ENCODE measurements around the gene ARHGEF40.

ARHGEF40 gene

DNA sequence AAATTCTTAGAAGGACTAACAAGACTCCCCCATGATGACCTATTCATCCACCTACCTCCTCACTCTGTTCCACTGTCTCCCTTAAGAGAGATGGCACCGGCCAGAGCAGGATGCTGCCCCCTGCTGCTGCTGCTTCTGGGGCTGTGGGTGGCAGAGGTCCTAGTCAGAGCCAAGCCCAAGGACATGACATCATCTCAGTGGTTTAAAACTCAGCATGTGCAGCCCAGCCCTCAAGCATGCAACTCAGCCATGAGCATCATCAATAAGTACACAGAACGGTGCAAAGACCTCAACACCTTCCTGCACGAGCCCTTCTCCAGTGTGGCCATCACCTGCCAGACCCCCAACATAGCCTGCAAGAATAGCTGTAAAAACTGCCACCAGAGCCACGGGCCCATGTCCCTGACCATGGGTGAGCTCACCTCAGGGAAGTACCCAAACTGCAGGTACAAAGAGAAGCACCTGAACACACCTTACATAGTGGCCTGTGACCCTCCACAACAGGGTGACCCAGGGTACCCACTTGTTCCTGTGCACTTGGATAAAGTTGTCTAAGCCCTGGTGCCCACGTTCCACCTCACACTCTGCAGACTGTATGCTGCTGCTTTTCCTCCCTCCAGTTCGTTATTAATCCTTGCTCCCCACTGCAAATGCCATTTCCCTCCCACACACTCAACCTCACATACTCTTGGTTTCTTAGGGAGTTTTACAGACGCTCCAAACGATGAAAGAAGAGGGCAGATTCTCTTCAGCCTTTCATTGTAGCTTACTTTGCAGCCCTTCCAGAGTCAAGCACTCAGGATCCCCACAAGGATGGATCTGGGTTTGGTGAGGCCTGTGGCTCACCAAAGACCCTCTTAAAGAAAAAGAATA is 12.1 kb upstream of the ARHGEF40 start, which contains the start of gene RNASE8:
TSS of gene RNASE8 (plus strand) at position 20 of the 873 bp plus-strand sequence. CDS start at position 91, 71 bp downstream.
- H3K27ac ChIP-seq (ENCODE audit: low read depth, low read length): no peak within 1 kb of the TSS
- no peak within 1 kb of the TSS for H3K9ac ChIP-seq (ENCODE audit: low read length)
- H2AFZ ChIP-seq (ENCODE audit: low read depth, low read length, severe bottlenecking): no peak within 1 kb of the TSS

DNA sequence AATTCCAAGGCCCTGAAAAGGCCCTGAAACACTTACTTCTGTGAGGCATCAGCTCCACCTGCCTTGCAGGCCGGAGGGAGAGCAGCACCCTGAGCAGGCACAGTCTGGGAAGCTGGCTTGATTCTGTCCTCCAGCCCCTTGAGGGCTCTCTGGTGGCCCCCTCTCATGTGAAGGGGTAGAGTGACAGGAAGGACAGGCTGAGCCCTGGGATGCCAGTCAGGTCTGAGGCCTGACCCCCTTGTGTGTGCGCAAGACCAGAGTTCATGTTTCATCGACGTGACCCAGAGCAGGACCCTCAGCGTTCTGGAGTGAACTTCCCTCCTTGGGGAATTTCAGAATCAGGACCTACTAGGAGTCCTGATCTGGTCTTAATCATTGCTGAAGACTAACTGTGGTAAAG is 11.2 kb upstream of the ARHGEF40 start:
- Histone ChIP-seq H3K9me2 (replicated peaks; ENCODE audit: insufficient read depth, low read length) (no peaks in the 10 kb centered on the region), H3F3A (ENCODE audit: insufficient read depth) (no peaks in the 10 kb centered on the region), H3K79me2 (ENCODE audit: insufficient read depth, low read length) (no peaks in the 10 kb centered on the region), H3K4me3 (ENCODE audit: insufficient read depth, low read length, poor library complexity, severe bottlenecking) (no peak overlapping the region), H3K4me2 (ENCODE audit: low read depth, low read length, poor library complexity, severe bottlenecking) (no peak overlapping the region), H3K27ac (ENCODE audit: low read depth, low read length) (no peak overlapping the region), H3K36me3 (ENCODE audit: low read length) (no peaks in the 10 kb centered on the region), H3K9ac (ENCODE audit: low read length) (no peak overlapping the region), H3K9me3 (ENCODE audit: insufficient read depth, low read length) (no peaks in the 10 kb centered on the region), H3K27me3 (ENCODE audit: low read length) (no peaks in the 10 kb centered on the region), H2AFZ (ENCODE audit: low read depth, low read length, severe bottlenecking) (no peak overlapping the region), H4K20me1 (ENCODE audit: low read depth, low read length) (no peaks in the 10 kb centered on the region)
- TF ChIP-seq EZH2phosphoT487 (conservative IDR thresholded peaks at IDR 0.05; ENCODE audit: low read length): no peak
- TF ChIP-seq, protein P1, sequence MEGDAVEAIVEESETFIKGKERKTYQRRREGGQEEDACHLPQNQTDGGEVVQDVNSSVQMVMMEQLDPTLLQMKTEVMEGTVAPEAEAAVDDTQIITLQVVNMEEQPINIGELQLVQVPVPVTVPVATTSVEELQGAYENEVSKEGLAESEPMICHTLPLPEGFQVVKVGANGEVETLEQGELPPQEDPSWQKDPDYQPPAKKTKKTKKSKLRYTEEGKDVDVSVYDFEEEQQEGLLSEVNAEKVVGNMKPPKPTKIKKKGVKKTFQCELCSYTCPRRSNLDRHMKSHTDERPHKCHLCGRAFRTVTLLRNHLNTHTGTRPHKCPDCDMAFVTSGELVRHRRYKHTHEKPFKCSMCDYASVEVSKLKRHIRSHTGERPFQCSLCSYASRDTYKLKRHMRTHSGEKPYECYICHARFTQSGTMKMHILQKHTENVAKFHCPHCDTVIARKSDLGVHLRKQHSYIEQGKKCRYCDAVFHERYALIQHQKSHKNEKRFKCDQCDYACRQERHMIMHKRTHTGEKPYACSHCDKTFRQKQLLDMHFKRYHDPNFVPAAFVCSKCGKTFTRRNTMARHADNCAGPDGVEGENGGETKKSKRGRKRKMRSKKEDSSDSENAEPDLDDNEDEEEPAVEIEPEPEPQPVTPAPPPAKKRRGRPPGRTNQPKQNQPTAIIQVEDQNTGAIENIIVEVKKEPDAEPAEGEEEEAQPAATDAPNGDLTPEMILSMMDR (IDR thresholded peaks at IDR 0.05; ENCODE audit: insufficient read depth, low read length, poor library complexity, severe bottlenecking): no peak

More for the DNA sequence above, 12.1 kb upstream of the ARHGEF40 start, which contains the start of gene RNASE8:
- no peaks in the 10 kb centered on the region for H4K20me1 ChIP-seq (ENCODE audit: low read depth, low read length)
- no peaks in the 10 kb centered on the region for H3F3A ChIP-seq (ENCODE audit: insufficient read depth)
- H3K79me2 ChIP-seq (ENCODE audit: insufficient read depth, low read length): no peaks in the 10 kb centered on the region
- H3K4me2 ChIP-seq (ENCODE audit: low read depth, low read length, poor library complexity, severe bottlenecking): no peak within 1 kb of the TSS
- H3K4me3 ChIP-seq (ENCODE audit: insufficient read depth, low read length, poor library complexity, severe bottlenecking): no peak within 1 kb of the TSS
- H3K36me3 ChIP-seq (ENCODE audit: low read length): no peaks in the 10 kb centered on the region
- H3K9me2 ChIP-seq (replicated peaks; ENCODE audit: insufficient read depth, low read length): no peaks in the 10 kb centered on the region
- no peaks in the 10 kb centered on the region for H3K9me3 ChIP-seq (ENCODE audit: insufficient read depth, low read length)
- no peaks in the 10 kb centered on the region for H3K27me3 ChIP-seq (ENCODE audit: low read length)
- no peak for TF ChIP-seq EZH2phosphoT487 (conservative IDR thresholded peaks at IDR 0.05; ENCODE audit: low read length)
- TF ChIP-seq, protein P1 (IDR thresholded peaks at IDR 0.05; ENCODE audit: insufficient read depth, low read length, poor library complexity, severe bottlenecking): no peak

DNA sequence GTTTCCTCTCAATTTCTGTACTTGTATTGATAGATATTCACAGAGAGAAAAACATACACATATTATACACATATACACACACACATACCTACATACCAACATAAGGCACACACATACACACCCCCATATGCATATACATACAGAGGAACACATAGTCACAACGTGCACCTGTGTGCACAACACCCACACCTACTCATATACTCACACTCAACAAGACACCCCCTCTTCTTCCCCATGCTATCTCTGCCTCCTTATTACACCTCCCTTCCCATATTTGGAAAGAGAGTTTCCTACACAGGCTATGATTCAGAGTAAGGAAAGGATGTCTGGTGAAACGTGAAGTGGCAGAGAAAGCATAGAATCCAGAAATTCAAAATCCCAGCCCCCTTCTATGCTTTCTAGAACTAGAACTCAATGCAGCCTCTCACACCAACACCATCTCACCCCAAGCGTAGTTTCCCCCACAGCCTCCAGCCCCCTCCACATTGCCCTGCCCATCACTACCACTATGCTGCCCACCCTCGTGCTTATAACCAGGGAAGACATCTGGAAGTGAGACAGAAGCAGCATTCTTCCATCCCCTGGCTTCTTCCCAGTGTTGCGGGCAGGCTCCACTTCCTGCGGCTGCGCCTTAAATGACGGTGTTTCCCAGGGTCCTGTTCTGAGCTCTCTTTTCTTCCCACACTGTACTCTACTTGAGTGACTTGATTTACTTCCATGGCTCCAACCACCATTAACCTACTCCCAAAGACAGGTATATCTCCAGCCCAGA is 10.1 kb upstream of the ARHGEF40 start:
- Histone ChIP-seq H3K27me3 (ENCODE audit: low read length) (no peaks in the 10 kb centered on the region), H3K9ac (ENCODE audit: low read length) (no peak overlapping the region), H3K4me2 (ENCODE audit: low read depth, low read length, poor library complexity, severe bottlenecking) (no peak overlapping the region), H3F3A (ENCODE audit: insufficient read depth) (no peaks in the 10 kb centered on the region), H2AFZ (ENCODE audit: low read depth, low read length, severe bottlenecking) (no peak overlapping the region), H4K20me1 (ENCODE audit: low read depth, low read length) (no peaks in the 10 kb centered on the region), H3K27ac (ENCODE audit: low read depth, low read length) (no peak overlapping the region), H3K4me3 (ENCODE audit: insufficient read depth, low read length, poor library complexity, severe bottlenecking) (no peak overlapping the region), H3K36me3 (ENCODE audit: low read length) (no peaks in the 10 kb centered on the region), H3K9me3 (ENCODE audit: insufficient read depth, low read length) (no peaks in the 10 kb centered on the region), H3K9me2 (replicated peaks; ENCODE audit: insufficient read depth, low read length) (no peaks in the 10 kb centered on the region), H3K79me2 (ENCODE audit: insufficient read depth, low read length) (no peaks in the 10 kb centered on the region)
- TF ChIP-seq, protein P1 (IDR thresholded peaks at IDR 0.05; ENCODE audit: insufficient read depth, low read length, poor library complexity, severe bottlenecking): no peak
- no peak for TF ChIP-seq EZH2phosphoT487 (conservative IDR thresholded peaks at IDR 0.05; ENCODE audit: low read length)
